Right atrium auricular region (tissue), 2 donors: Measurements from ENCODE around the gene COL20A1. TPM values are rescaled to one million over a fixed set of nuclear protein-coding genes. Genes with fewer than 3 reads are reported as not detected.

Experiments used
- DNase-seq: peaks from one replicate; pipeline ENCODE4 v3.0.0-alpha.2; 2019; ENCODE audit warnings: low spot score
- H3K27ac ChIP-seq, 2 donors: fragments of 200-600 bp; sonication (generic); 1 replicate in 1 of 2; 2 replicates in 1 of 2; pipeline ENCODE4 v1.5.1; 2016 to 2019
- H3K27me3 ChIP-seq, 2 donors: fragments of 200-600 bp; sonication (generic); one replicate each; pipeline versions ENCODE4 v1.5.1 to v1.6.0; 2017 to 2019
- H3K36me3 ChIP-seq: fragments of 200-600 bp; sonication (generic); one replicate; pipeline ENCODE4 v1.5.1; 2016
- H3K4me1 ChIP-seq, 2 donors: fragments of 200-600 bp; sonication (generic); one replicate each; pipeline versions ENCODE4 v1.5.1 to v1.6.0; 2017 to 2019
- H3K4me3 ChIP-seq, 2 donors: fragments of 200-600 bp; sonication (generic); 1 replicate in 1 of 2; 2 replicates in 1 of 2; pipeline ENCODE4 v1.5.1; 2017 to 2019; ENCODE audit warnings: mild to moderate bottlenecking in 1 of 2, moderate library complexity in 1 of 2
- H3K9me3 ChIP-seq, 2 donors: fragments of 200-600 bp; sonication (generic); one replicate each; pipeline ENCODE4 v1.5.1; 2019
- CTCF ChIP-seq, 2 donors: fragments of 200-600 bp; sonication (generic); IDR thresholded peaks; one replicate each; pipeline ENCODE4 v1.5.1; 2019; ENCODE audit warnings: antibody characterized with exemption in 2 of 2
- total RNA-seq, 2 donors: library from RNA; depleted of rRNA; stranded (reverse); fragments of >200 nt; gene quantifications; one replicate each; pipeline ENCODE4 v1.1.0, GENCODE V29; 2016

The COL20A1 gene
- total RNA-seq, 2 donors from 2014 or later, result not detected

GRCh38 chr20:63280929-63281545, 11.9 kb upstream of the COL20A1 start:
- peaks cover 85% of the 10 kb centered on the region for H3K36me3 ChIP-seq
- no peak for DNase-seq
- no peaks in the 10 kb centered on the region for H3K27me3 ChIP-seq

GRCh38 chr20:63281742-63282665, 11.0 kb upstream of the COL20A1 start:
- TF ChIP-seq CTCF (IDR thresholded peaks at IDR 0.05), result no peak
- DNase-seq, result no peak
- no peaks in the 10 kb centered on the region for H3K27me3 ChIP-seq
- H3K4me1 ChIP-seq, result no peaks in the 10 kb centered on the region
- H3K9me3 ChIP-seq, result no peaks in the 10 kb centered on the region
- peaks cover 85% of the 10 kb centered on the region for H3K36me3 ChIP-seq
- no peak overlapping the region for H3K27ac ChIP-seq
- no peak overlapping the region for H3K4me3 ChIP-seq

More at GRCh38 chr20:63280929-63281545, 11.9 kb upstream of the COL20A1 start:
- Histone ChIP-seq H3K4me3 (no peak overlapping the region), H3K27ac (no peak overlapping the region), H3K9me3 (no peaks in the 10 kb centered on the region), H3K4me1 (no peaks in the 10 kb centered on the region)
- no peak for TF ChIP-seq CTCF (IDR thresholded peaks at IDR 0.05)

GRCh38 chr20:63282946-63283345, 10.0 kb upstream of the COL20A1 start:
- Histone ChIP-seq H3K27ac (no peak overlapping the region), H3K36me3 (peaks cover 78% of the 10 kb centered on the region), H3K9me3 (no peaks in the 10 kb centered on the region), H3K4me3 (no peak overlapping the region), H3K4me1 (no peaks in the 10 kb centered on the region), H3K27me3 (no peaks in the 10 kb centered on the region)
- no peak for DNase-seq
- no peak for TF ChIP-seq CTCF (IDR thresholded peaks at IDR 0.05)

GRCh38 chr20:63283397-63284082, 9.4 kb upstream of the COL20A1 start:
- H3K4me1 ChIP-seq, result no peaks in the 10 kb centered on the region
- no peak for DNase-seq
- no peak overlapping the region for H3K27ac ChIP-seq
- H3K9me3 ChIP-seq, result no peaks in the 10 kb centered on the region
- H3K4me3 ChIP-seq, result no peak overlapping the region
- no peaks in the 10 kb centered on the region for H3K27me3 ChIP-seq
- TF ChIP-seq CTCF (IDR thresholded peaks at IDR 0.05), result no peak
- H3K36me3 ChIP-seq, result peaks cover 78% of the 10 kb centered on the region

GRCh38 chr20:63284083-63284440, 8.9 kb upstream of the COL20A1 start:
- TF ChIP-seq CTCF (IDR thresholded peaks at IDR 0.05), result no peak
- Histone ChIP-seq H3K4me3 (no peak overlapping the region), H3K27ac (no peak overlapping the region), H3K36me3 (peaks cover 78% of the 10 kb centered on the region), H3K9me3 (no peaks in the 10 kb centered on the region), H3K27me3 (no peaks in the 10 kb centered on the region), H3K4me1 (no peaks in the 10 kb centered on the region)
- DNase-seq, result no peak
